Erythroblast (primary cell): ENCODE data around the gene ERFL.
"Not testable (repeated sequence)": the region's sequence is repeated elsewhere in the genome, so short reads cannot be mapped to it uniquely, and the experiment has no call there.

ENCODE experiments used
- DNase-seq, 2 experiments: peaks; one replicate each; lab custom pipeline; 2025; lab: John Stamatoyannopoulos, UW
- GATA1 ChIP-seq: IDR thresholded peaks from 2 replicates; pipeline ENCODE4 v1.6.1; 2011; ENCODE audit warnings: low read depth, mild to moderate bottlenecking, control low read depth, low read length, moderate library complexity
- POLR2A ChIP-seq: IDR thresholded peaks from 2 replicates; pipeline ENCODE4 v1.6.1; 2011; ENCODE audit warnings: mild to moderate bottlenecking, low read length

ERFL gene

GRCh38 chr19:41918653-41919244 is 9.5 kb downstream of the ERFL start:
- DNase-seq = no peak
- no peak for TF ChIP-seq GATA1
- no peak for TF ChIP-seq POLR2A

GRCh38 chr19:41918095-41918494 is 10.2 kb downstream of the ERFL start:
- TF ChIP-seq POLR2A (no peak), GATA1 (no peak)
- no peak for DNase-seq

- DNase-seq = no peak
- TF ChIP-seq GATA1 (no peak), POLR2A (no peak)
Measured at GRCh38 chr19:41917676-41918075, 10.6 kb downstream of the ERFL start.

- TF ChIP-seq GATA1 = no peak
- TF ChIP-seq POLR2A = no peak
- no peak for DNase-seq
Measured at GRCh38 chr19:41915776-41916414, 12.4 kb downstream of the ERFL start.

GRCh38 chr19:41915021-41915775 is 13.1 kb downstream of the ERFL start:
- TF ChIP-seq GATA1 (no peak), POLR2A (no peak)
- no peak for DNase-seq

GRCh38 chr19:41914424-41914834 is 13.8 kb downstream of the ERFL start:
- not testable (repeated sequence) for DNase-seq

GRCh38 chr19:41913538-41914423 is 14.5 kb downstream of the ERFL start:
- TF ChIP-seq POLR2A (no peak), GATA1 (no peak)
- no peak for DNase-seq

- DNase-seq = no peak
- no peak for TF ChIP-seq POLR2A
- no peak for TF ChIP-seq GATA1
Measured at GRCh38 chr19:41912899-41913537, 15.2 kb downstream of the ERFL start.

- no peak for TF ChIP-seq POLR2A
- no peak for TF ChIP-seq GATA1
- no peak for DNase-seq
Measured at GRCh38 chr19:41911889-41912731, 16.1 kb downstream of the ERFL start.

GRCh38 chr19:41910992-41911888 is 17.0 kb downstream of the ERFL start:
- no peak for DNase-seq
- no peak for TF ChIP-seq GATA1

GRCh38 chr19:41910240-41910991 is 17.8 kb downstream of the ERFL start:
- TF ChIP-seq GATA1 = no peak
- no peak for TF ChIP-seq POLR2A

GRCh38 chr19:41909706-41910105 is 18.5 kb downstream of the ERFL start:
- TF ChIP-seq POLR2A = no peak
- no peak for TF ChIP-seq GATA1
- DNase-seq = no peak

More at GRCh38 chr19:41910240-41910991, 17.8 kb downstream of the ERFL start:
- DNase-seq = no peak
